Type B pancreatic cell (in vitro differentiated cells): ENCODE results near the gene SPHK2. TPM values are rescaled to one million over a fixed set of nuclear protein-coding genes. Genes with fewer than 3 reads are reported as not detected.

Experiments used
- DNase-seq: peaks from one replicate; pipeline ENCODE4 v3.0.0; 2021; ENCODE audit warnings: mixed read lengths; ENCODE audit not compliant: unreplicated experiment; ENCODE audit errors: extremely low spot score
- H3K27ac Mint-ChIP-seq: 2 replicates; pipeline ENCODE4 v1.8.0; 2021; ENCODE audit warnings: mild to moderate bottlenecking, mixed read lengths
- H3K27me3 Mint-ChIP-seq: 2 replicates; pipeline ENCODE4 v1.8.0; 2021; ENCODE audit warnings: mixed read lengths
- H3K36me3 Mint-ChIP-seq: 2 replicates; pipeline ENCODE4 v1.8.0; 2021; ENCODE audit warnings: mixed read lengths
- H3K4me1 Mint-ChIP-seq: one replicate; pipeline ENCODE4 v1.8.0; 2021; ENCODE audit warnings: mixed read lengths; ENCODE audit not compliant: unreplicated experiment
- H3K4me3 Mint-ChIP-seq: 2 replicates; pipeline ENCODE4 v1.8.0; 2021; ENCODE audit warnings: mild to moderate bottlenecking, mixed read lengths
- H3K9me3 Mint-ChIP-seq: 2 replicates; pipeline ENCODE4 v1.8.0; 2021; ENCODE audit warnings: mixed read lengths
- total RNA-seq: library from RNA; stranded (reverse); gene quantifications from 2 replicates; pipeline ENCODE4 v1.2.1, GENCODE V29; 2021; ENCODE audit warnings: low replicate concordance
- TF ChIP-seq, protein P1 (sequence below): fragments of 200-600 bp; sonication (generic); conservative IDR thresholded peaks from 2 replicates; pipeline ENCODE4 v1.5.0; 2021; ENCODE audit warnings: antibody characterized with exemption, mild to moderate bottlenecking

SPHK2 gene
- total RNA-seq, 1 donor from 2014 or later = 47.1 TPM

DNA sequence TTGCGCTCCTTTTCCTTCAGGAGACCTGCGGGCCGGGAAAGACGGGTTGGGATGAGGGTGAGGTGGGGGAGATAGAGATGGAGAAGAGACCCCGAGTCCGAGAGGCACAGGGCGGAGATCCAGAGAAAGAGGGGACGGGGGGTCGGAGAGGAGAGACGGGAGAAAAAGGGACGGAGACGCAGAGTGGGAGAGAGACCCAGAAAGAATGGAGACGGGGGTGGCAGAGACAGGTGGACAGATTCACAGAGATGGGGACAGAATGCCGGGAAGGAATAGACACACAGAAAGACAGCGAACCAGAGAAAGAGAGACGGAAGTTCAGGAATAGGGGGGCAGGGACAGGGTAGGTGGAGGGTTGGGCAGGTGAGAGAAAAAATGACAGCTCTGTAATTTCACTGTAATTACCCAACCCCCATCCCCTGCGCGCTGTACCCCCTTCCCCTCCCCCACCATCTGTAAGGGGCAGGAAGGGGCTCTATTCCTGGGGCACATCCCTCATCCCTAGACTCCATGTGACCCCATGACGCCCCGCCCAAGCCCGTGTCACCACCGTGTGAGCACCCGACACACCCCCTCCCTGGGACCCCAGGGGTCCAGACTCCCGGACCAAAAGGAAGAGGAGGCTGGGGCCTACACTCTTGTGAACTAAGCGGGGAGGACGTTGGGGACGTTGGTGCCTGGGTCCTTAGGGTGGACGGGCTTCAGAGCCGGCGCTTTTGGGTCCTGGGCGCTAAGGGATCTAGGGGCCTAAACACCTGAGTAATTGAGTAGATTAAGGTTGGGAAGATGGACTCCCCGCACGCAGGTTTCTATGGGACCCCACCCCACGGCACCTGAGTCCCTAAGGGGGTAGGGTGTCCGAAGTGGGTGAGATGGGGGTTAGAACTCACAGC lies 16.9 kb downstream of the SPHK2 start:
- TF ChIP-seq, protein P1, sequence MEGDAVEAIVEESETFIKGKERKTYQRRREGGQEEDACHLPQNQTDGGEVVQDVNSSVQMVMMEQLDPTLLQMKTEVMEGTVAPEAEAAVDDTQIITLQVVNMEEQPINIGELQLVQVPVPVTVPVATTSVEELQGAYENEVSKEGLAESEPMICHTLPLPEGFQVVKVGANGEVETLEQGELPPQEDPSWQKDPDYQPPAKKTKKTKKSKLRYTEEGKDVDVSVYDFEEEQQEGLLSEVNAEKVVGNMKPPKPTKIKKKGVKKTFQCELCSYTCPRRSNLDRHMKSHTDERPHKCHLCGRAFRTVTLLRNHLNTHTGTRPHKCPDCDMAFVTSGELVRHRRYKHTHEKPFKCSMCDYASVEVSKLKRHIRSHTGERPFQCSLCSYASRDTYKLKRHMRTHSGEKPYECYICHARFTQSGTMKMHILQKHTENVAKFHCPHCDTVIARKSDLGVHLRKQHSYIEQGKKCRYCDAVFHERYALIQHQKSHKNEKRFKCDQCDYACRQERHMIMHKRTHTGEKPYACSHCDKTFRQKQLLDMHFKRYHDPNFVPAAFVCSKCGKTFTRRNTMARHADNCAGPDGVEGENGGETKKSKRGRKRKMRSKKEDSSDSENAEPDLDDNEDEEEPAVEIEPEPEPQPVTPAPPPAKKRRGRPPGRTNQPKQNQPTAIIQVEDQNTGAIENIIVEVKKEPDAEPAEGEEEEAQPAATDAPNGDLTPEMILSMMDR = no peak
- H3K36me3 Mint-ChIP-seq = peaks cover 15% of the 10 kb centered on the region
- peak overlapping the region; percentile 96 for H3K27ac Mint-ChIP-seq
- no peak for DNase-seq
- peak overlapping the region; percentile 91 for H3K4me3 Mint-ChIP-seq
- H3K9me3 Mint-ChIP-seq = no peaks in the 10 kb centered on the region
- peaks cover 24% of the 10 kb centered on the region for H3K4me1 Mint-ChIP-seq
- no peaks in the 10 kb centered on the region for H3K27me3 Mint-ChIP-seq

DNA sequence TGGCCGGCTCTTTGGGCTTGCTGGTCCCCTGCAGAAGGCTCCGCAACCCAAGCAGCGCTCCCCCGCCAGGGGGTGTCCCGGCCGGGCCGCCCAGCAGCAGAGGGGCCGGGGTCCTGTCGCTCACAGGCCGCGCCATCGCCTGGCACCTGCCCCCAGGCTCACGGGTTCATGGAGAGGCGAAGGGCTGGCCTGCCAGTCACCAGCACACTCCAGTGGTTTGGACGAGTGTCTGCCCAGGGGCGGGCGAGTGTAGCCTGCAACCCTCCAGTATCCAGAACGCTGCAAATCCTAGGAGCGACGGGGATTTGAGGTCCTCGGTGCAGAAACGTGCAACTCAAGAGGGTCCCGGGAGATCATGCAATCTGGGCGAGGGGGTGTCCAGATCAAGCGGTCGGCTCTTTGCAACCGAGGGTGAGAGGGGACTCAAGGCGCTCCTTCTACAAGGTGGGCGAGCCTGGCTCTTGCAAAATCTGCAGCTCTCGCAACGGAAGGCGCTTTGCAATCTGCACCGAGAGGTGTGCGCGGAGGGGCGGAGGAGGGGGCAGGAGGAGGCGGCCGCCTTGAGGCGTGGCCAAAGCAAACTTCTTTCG lies 17.6 kb downstream of the SPHK2 start, which contains the start of gene DBP:
TSS of gene DBP (minus strand) at position 521 of the 590 bp plus-strand sequence. CDS start at position 136, 385 bp downstream.
- peak within 1 kb of the TSS; percentile 91 for H3K4me3 Mint-ChIP-seq
- TF ChIP-seq, protein P1 = no peak
- H3K27ac Mint-ChIP-seq = peak within 1 kb of the TSS; percentile 96
- no peaks in the 10 kb centered on the region for H3K9me3 Mint-ChIP-seq
- H3K36me3 Mint-ChIP-seq = peaks cover 15% of the 10 kb centered on the region
- H3K27me3 Mint-ChIP-seq = no peaks in the 10 kb centered on the region
- DNase-seq = no peak
- H3K4me1 Mint-ChIP-seq = peaks cover 19% of the 10 kb centered on the region

DNA sequence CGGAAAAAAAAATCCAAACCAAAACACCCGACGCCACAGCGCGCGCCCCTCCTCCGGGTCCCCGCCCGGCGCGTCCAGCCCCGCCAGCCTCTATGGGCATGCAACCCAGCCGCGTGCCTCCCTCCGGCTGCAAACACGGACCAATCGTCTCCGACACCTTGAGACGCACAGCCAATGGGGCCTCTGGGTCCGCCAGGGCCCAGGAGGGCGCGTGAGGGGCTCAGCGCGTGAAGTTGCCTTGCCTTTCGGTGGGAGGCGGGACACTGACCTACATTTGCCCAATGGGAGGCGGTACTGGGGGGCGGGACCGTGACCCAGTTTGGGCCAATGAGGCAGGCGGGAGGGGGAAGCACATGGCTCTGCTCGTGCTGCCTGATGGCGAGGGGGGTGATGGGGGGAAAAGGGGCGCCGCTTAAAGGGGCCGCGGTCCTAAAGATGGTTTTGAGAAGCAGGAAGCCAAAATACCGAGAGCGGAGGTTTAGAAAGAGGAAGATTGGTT lies 18.2 kb downstream of the SPHK2 start:
- peak overlapping the region; percentile 96 for H3K27ac Mint-ChIP-seq
- H3K4me3 Mint-ChIP-seq = peak overlapping the region; percentile 91
- H3K9me3 Mint-ChIP-seq = no peaks in the 10 kb centered on the region
- peaks cover 13% of the 10 kb centered on the region for H3K36me3 Mint-ChIP-seq
- TF ChIP-seq, protein P1 = no peak
- peaks cover 18% of the 10 kb centered on the region for H3K4me1 Mint-ChIP-seq
- H3K27me3 Mint-ChIP-seq = no peaks in the 10 kb centered on the region
- peak; percentile 99 for DNase-seq

DNA sequence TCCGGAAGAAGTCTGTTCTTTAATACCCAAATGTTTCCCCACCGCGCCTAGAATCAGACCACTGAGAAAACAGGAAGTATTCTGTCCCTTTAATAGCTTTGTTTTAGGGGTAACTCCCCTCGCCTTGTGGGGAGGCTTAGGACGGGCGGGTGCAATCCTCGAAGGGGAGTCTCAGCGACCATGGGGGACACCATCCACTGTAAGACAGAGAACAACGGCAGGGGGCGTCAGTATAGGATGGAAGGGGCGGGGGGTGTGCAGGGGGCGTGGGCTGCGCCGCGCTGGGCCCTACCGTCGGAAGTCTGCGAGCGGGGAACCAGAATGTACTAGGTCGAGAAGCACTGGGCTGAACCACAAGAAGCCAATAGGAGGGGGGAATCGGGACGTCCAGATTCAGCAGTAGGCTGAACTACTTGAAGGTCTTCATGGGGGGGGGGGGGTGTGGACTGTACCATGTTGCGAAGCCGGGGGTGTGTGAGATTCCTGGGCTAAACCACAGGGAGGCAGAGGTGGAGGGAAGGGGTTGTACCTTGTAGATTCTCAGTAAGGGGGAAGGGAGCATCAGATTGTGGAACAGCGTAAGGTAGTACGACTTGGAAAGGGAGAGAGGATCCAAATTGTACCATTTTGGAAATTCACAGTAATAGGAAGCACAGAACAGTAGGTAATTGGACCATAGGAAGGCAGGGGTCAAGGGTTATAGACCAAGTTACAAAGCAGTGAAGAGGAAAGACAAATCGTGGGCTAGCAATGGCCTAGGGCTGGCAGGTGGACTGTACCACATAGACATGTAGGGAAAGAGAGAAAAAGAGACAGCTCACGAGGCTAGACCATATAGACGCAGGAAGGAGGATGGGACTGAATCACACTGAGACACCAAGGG lies 18.9 kb downstream of the SPHK2 start:
- TF ChIP-seq, protein P1 = no peak
- Mint-ChIP-seq H3K4me1 (peaks cover 18% of the 10 kb centered on the region), H3K36me3 (peaks cover 11% of the 10 kb centered on the region), H3K27ac (peak overlapping the region; percentile 96), H3K27me3 (no peaks in the 10 kb centered on the region), H3K9me3 (no peaks in the 10 kb centered on the region), H3K4me3 (peak overlapping the region; percentile 91)
- DNase-seq = peak; percentile 86

DNA sequence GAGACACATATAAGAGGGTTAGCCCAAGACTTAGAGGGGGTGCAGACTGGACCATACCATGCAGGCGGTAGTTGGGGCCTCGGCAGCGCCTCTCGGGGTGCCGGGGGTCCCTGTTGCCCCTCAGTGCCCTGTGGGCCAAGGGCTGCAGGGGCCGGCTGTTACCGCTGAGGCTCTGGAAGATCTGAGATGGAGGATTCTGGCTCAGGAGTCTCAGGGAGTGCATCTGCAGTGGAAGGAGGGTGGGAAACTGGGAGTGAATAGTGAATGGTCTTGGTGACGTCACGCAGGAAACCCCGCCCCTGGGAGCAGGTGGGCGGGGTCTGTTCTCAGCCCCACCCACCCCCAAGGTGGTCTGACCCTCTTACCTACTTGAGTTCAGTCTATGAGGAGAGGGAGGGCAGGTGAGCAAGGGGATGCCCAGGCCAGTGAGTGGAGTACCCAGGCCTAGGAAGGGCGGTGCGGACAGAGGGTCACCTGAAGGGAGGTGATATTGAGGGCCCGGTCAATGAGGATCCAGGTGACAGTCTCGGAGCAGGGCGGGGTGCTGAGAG lies 19.6 kb downstream of the SPHK2 start:
- Mint-ChIP-seq H3K4me1 (peaks cover 18% of the 10 kb centered on the region), H3K4me3 (peak overlapping the region; percentile 91), H3K27me3 (no peaks in the 10 kb centered on the region), H3K27ac (peak overlapping the region; percentile 96), H3K36me3 (peaks cover 11% of the 10 kb centered on the region), H3K9me3 (no peaks in the 10 kb centered on the region)
- TF ChIP-seq, protein P1 = no peak
- DNase-seq = no peak
